H1 (cell line): ENCODE results near the gene UHRF1. TPM values are rescaled to one million over a fixed set of nuclear protein-coding genes. Genes with fewer than 3 reads are reported as not detected.

Experiments used
- CTCF ChIA-PET: fragments of 300-600 bp; sonication (Branson Sonifier 250); formaldehyde crosslinking; loops from one replicate; lab custom pipeline; 2021; ENCODE audit not compliant: partially characterized antibody; lab: Charles Lee
- POLR2A ChIA-PET: fragments of 300-600 bp; sonication (Branson Sonifier 250); formaldehyde crosslinking; loops from one replicate; lab custom pipeline; 2021; ENCODE audit warnings: inconsistent platforms; ENCODE audit not compliant: partially characterized antibody; lab: Charles Lee
- DNase-seq, 2 experiments: peaks; one replicate each; pipeline versions ENCODE4 v3.0.0 to v3.0.0-alpha.2; 2010 to 2022; ENCODE audit warnings: low spot score in 2 of 2, low read depth in 1 of 2, mixed read lengths in 1 of 2
- FAIRE-seq: peaks from 2 replicates; lab custom pipeline; 2011; peaks lifted over from hg19 to GRCh38; lab: Jason Lieb, UNC
- H2AFZ ChIP-seq: 2 replicates; pipeline ENCODE4 v1.8.1; 2012; ENCODE audit warnings: low read length, inconsistent platforms
- H2AK5ac ChIP-seq: 2 replicates; pipeline ENCODE4 v1.6.1; 2013; ENCODE audit warnings: low read depth, low read length
- H2BK120ac ChIP-seq: replicated peaks from 2 replicates; pipeline ENCODE3; 2013; ENCODE audit warnings: low read depth, low read length, inconsistent platforms
- H2BK12ac ChIP-seq: 2 replicates; pipeline ENCODE4 v1.6.1; 2013; ENCODE audit warnings: low read depth, low read length
- H2BK15ac ChIP-seq: 2 replicates; pipeline ENCODE4 v1.6.1; 2013; ENCODE audit warnings: low read length
- H2BK20ac ChIP-seq: 2 replicates; pipeline ENCODE4 v1.6.1; 2013; ENCODE audit warnings: low read length
- H2BK5ac ChIP-seq: 2 replicates; pipeline ENCODE4 v1.6.1; 2013; ENCODE audit warnings: low read depth, low read length
- H3K14ac ChIP-seq: 2 replicates; pipeline ENCODE4 v1.6.1; 2013; ENCODE audit warnings: inconsistent platforms; ENCODE audit not compliant: insufficient read length
- H3K18ac ChIP-seq: 2 replicates; pipeline ENCODE4 v1.6.1; 2013; ENCODE audit warnings: low read length; ENCODE audit errors: extremely low read depth
- H3K23ac ChIP-seq: 2 replicates; pipeline ENCODE4 v1.6.1; 2013; ENCODE audit warnings: inconsistent platforms; ENCODE audit not compliant: insufficient read length
- H3K23me2 ChIP-seq: 2 replicates; pipeline ENCODE4 v1.6.1; 2013; ENCODE audit warnings: low read depth, low read length
- H3K27ac ChIP-seq: 2 replicates; pipeline ENCODE4 v1.6.1; 2011; ENCODE audit warnings: low read depth, low read length, inconsistent platforms
- H3K27me3 ChIP-seq, 4 experiments: replicated peaks in 1 of 4; 1 replicate in 1 of 4; 2 replicates in 3 of 4; pipeline versions ENCODE4 v1.6.1 to v1.8.1; 2011 to 2013; ENCODE audit warnings: low read length in 3 of 4, mild to moderate bottlenecking in 3 of 4, inconsistent platforms in 2 of 4, mixed read lengths in 2 of 4, moderate library complexity in 1 of 4; ENCODE audit not compliant: control insufficient read depth in 3 of 4, insufficient read depth in 3 of 4; ENCODE audit errors: extremely low read depth in 1 of 4
- H3K36me3 ChIP-seq, 4 experiments: 2 replicates each; pipeline versions ENCODE4 v1.6.1 to v1.8.1; 2011 to 2013; ENCODE audit warnings: mild to moderate bottlenecking in 4 of 4, low read length in 3 of 4, moderate library complexity in 2 of 4, control low read depth in 1 of 4, inconsistent platforms in 1 of 4; ENCODE audit not compliant: insufficient read depth in 4 of 4, control insufficient read depth in 2 of 4
- H3K4ac ChIP-seq: replicated peaks from 2 replicates; pipeline ENCODE3; 2013; ENCODE audit warnings: low read length, low read depth, mixed read lengths, inconsistent platforms; ENCODE audit not compliant: insufficient read length
- H3K4me1 ChIP-seq, 4 experiments: replicated peaks in 1 of 4; 1 replicate in 1 of 4; 2 replicates in 3 of 4; pipeline versions ENCODE4 v1.6.1 to v1.8.1; 2011 to 2013; ENCODE audit warnings: low read length in 3 of 4, inconsistent platforms in 2 of 4, mixed read lengths in 1 of 4; ENCODE audit not compliant: insufficient read depth in 4 of 4, control insufficient read depth in 3 of 4
- H3K4me2 ChIP-seq, 2 experiments: 2 replicates each; pipeline versions ENCODE4 v1.6.1 to v1.8.1; 2011 to 2013; ENCODE audit warnings: low read depth in 2 of 2, low read length in 2 of 2, control low read depth in 1 of 2, inconsistent platforms in 1 of 2, mild to moderate bottlenecking in 1 of 2; ENCODE audit not compliant: insufficient read depth in 1 of 2
- H3K4me3 ChIP-seq, 4 experiments: fragments of 200-600, 300-600 bp in 1 of 4; sonication (generic), shearing (Covaris generic), sonication (Bioruptor Twin) in 1 of 4; 2 replicates each; pipeline versions ENCODE4 v1.5.1 to v1.8.1; 2011 to 2016; ENCODE audit warnings: low read length in 4 of 4, low read depth in 3 of 4, control low read depth in 2 of 4, inconsistent platforms in 2 of 4, mild to moderate bottlenecking in 2 of 4, mixed read lengths in 1 of 4, moderate library complexity in 1 of 4; ENCODE audit not compliant: insufficient read depth in 2 of 4; ENCODE audit errors: extremely low read depth in 1 of 4
- H3K56ac ChIP-seq: replicated peaks from 2 replicates; pipeline ENCODE3; 2013; ENCODE audit warnings: low read depth, mild to moderate bottlenecking, mixed read lengths, low read length, inconsistent platforms; ENCODE audit not compliant: insufficient read length
- H3K79me1 ChIP-seq: 2 replicates; pipeline ENCODE4 v1.6.1; 2013; ENCODE audit warnings: low read depth, low read length, control low read depth
- H3K79me2 ChIP-seq, 2 experiments: 2 replicates each; pipeline versions ENCODE4 v1.6.1 to v1.8.1; 2012 to 2013; ENCODE audit warnings: low read length in 2 of 2, mild to moderate bottlenecking in 2 of 2, inconsistent platforms in 1 of 2; ENCODE audit not compliant: insufficient read depth in 2 of 2, control insufficient read depth in 1 of 2
- H3K9ac ChIP-seq, 4 experiments: replicated peaks in 1 of 4; 1 replicate in 1 of 4; 2 replicates in 3 of 4; pipeline versions ENCODE4 v1.6.1 to v1.8.1; 2011 to 2013; ENCODE audit warnings: low read depth in 3 of 4, low read length in 3 of 4, control low read depth in 2 of 4, mild to moderate bottlenecking in 2 of 4, moderate library complexity in 2 of 4, inconsistent platforms in 1 of 4; ENCODE audit errors: extremely low read depth in 1 of 4
- H3K9me3 ChIP-seq, 2 experiments: 2 replicates each; pipeline versions ENCODE4 v1.6.1 to v1.8.1; 2012 to 2013; ENCODE audit warnings: mild to moderate bottlenecking in 2 of 2, moderate library complexity in 2 of 2, control low read depth in 1 of 2, inconsistent platforms in 1 of 2, low read depth in 1 of 2, low read length in 1 of 2, mixed read lengths in 1 of 2; ENCODE audit not compliant: insufficient read depth in 2 of 2
- H4K20me1 ChIP-seq, 2 experiments: replicated peaks in 1 of 2; 2 replicates each; pipeline versions ENCODE3 to v1.8.1; 2011 to 2013; ENCODE audit warnings: inconsistent platforms in 2 of 2, low read length in 2 of 2, mild to moderate bottlenecking in 1 of 2; ENCODE audit not compliant: insufficient read depth in 2 of 2, control insufficient read depth in 1 of 2
- H4K5ac ChIP-seq: 2 replicates; pipeline ENCODE4 v1.6.1; 2013; ENCODE audit warnings: low read length, low read depth, mixed read lengths, inconsistent platforms; ENCODE audit not compliant: insufficient read length
- H4K8ac ChIP-seq: 2 replicates; pipeline ENCODE4 v1.8.0; 2013; ENCODE audit warnings: mild to moderate bottlenecking, moderate library complexity, low read length, inconsistent platforms; ENCODE audit not compliant: insufficient read depth; ENCODE audit errors: extremely low read depth
- H4K91ac ChIP-seq: replicated peaks from 2 replicates; pipeline ENCODE3; 2013; ENCODE audit warnings: low read length, mixed read lengths, inconsistent platforms; ENCODE audit not compliant: insufficient read length
- BRCA1 ChIP-seq: IDR thresholded peaks from 2 replicates; pipeline ENCODE4 v1.6.1; 2012; ENCODE audit warnings: low read depth, low read length, improper control_type of control experiment
- CREB1 ChIP-seq: IDR thresholded peaks from 2 replicates; pipeline ENCODE4 v1.6.1; 2012; ENCODE audit warnings: inconsistent platforms
- GABPA ChIP-seq: IDR thresholded peaks from 2 replicates; pipeline ENCODE4 v1.6.1; 2011; ENCODE audit warnings: mild to moderate bottlenecking, low read length, moderate library complexity, borderline replicate concordance; ENCODE audit not compliant: insufficient read depth
- HDAC6 ChIP-seq: IDR thresholded peaks from one replicate; pipeline ENCODE4 v1.7.1; 2012; ENCODE audit warnings: low read depth, mild to moderate bottlenecking, inconsistent platforms, low read length, moderate library complexity
- NANOG ChIP-seq: IDR thresholded peaks from 2 replicates; pipeline ENCODE4 v1.6.1; 2011; ENCODE audit warnings: low read length, low read depth, mild to moderate bottlenecking, inconsistent platforms; ENCODE audit not compliant: insufficient read depth, poor library complexity, severe bottlenecking
- PHF8 ChIP-seq: fragments of 200-600 bp; sonication (generic); conservative IDR thresholded peaks from 2 replicates; pipeline ENCODE4 v1.7.1; 2012; ENCODE audit warnings: low read depth, mild to moderate bottlenecking, inconsistent platforms, low read length, moderate library complexity
- POLR2AphosphoS5 ChIP-seq: IDR thresholded peaks from 2 replicates; pipeline ENCODE4 v1.6.1; 2011; ENCODE audit warnings: low read depth, low read length
- POU5F1 ChIP-seq: IDR thresholded peaks from 2 replicates; pipeline ENCODE4 v1.6.1; 2011; ENCODE audit warnings: low read depth, mild to moderate bottlenecking, low read length, moderate library complexity
- SAP30 ChIP-seq: fragments of 300-600 bp; sonication (generic); IDR thresholded peaks from 2 replicates; pipeline ENCODE4 v1.7.1; 2012; ENCODE audit warnings: low read length, moderate library complexity, mild to moderate bottlenecking, inconsistent platforms; ENCODE audit not compliant: insufficient read depth, insufficient replicate concordance
- TAF7 ChIP-seq: optimal IDR thresholded peaks from 2 replicates; pipeline ENCODE3; 2011; ENCODE audit warnings: low read depth, mild to moderate bottlenecking, inconsistent platforms, low read length, moderate library complexity, borderline replicate concordance
- TBP ChIP-seq: IDR thresholded peaks from 2 replicates; pipeline ENCODE4 v1.6.1; 2011; ENCODE audit warnings: low read depth, low read length, improper control_type of control experiment
- WGBS, 2 experiments: shearing (Covaris generic) in 1 of 2; methylation state at CpG; one replicate each; pipeline versions ENCODE4 v1.1.6 to v1.1.7; 2013 to 2015; ENCODE audit warnings: low lambda C conversion rate in 2 of 2, mixed read lengths in 2 of 2, inconsistent platforms in 1 of 2, low coverage in 1 of 2, missing lambda C conversion rate in 1 of 2; ENCODE audit not compliant: insufficient replicate concordance in 2 of 2, insufficient coverage in 1 of 2, insufficient read length in 1 of 2; ENCODE audit errors: extremely low coverage in 1 of 2, missing lambda C conversion rate in 1 of 2; 5-methylcytosine and 5-hydroxymethylcytosine counted together
- polyA plus RNA-seq, 7 experiments: library from polyadenylated mRNA; depleted of rRNA in 3 of 7; stranded (reverse) in 5 of 7; unstranded in 2 of 7; fragments of >200 nt in 5 of 7; fragments of 200-250 nt in 2 of 7; gene quantifications; 1 replicate in 5 of 7; 2 replicates in 1 of 7; 4 replicates in 1 of 7; pipeline versions ENCODE4 v1.2.1 to v1.2.3, GENCODE V29; 2011 to 2013; ENCODE audit warnings: missing spikeins in 2 of 7, mixed read lengths in 2 of 7
- total RNA-seq: library from RNA; stranded (reverse); fragmentation: NEBNext Ultra II Directional; extraction: Animal tissue kit (Norgen Biotek cat#: 25700); gene quantifications from 2 replicates; pipeline ENCODE4 v1.2.1, GENCODE V29; 2021
- TF ChIP-seq, protein P1 (sequence below), 3 experiments: IDR thresholded peaks; 1 replicate in 2 of 3; 2 replicates in 1 of 3; pipeline versions ENCODE4 v1.5.1 to v1.6.1; 2011; ENCODE audit warnings: low read length in 3 of 3, mild to moderate bottlenecking in 3 of 3, inconsistent platforms in 2 of 3, low read depth in 1 of 3, moderate library complexity in 1 of 3; ENCODE audit not compliant: insufficient read depth in 1 of 3; ENCODE audit errors: control extremely low read depth in 1 of 3

Gene UHRF1
- total and polyA plus RNA-seq, 2 of the 8 experiments (the other 6 are each of a cell fraction or from before 2014, with no cell fraction given), result 14.7 to 65.8 TPM

DNA sequence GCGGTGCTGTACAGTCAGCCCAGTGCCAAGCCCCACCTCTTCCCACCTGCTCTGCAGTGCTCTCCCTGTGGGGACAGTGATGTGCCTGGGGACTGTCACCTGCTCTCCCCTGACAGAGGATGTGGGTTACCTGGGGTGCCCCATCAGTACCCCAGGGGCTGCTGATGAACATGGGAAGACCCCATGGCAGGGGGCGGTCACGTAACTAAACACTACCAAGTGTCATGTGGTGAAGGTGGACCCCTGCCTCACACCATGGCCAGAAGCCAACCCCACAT is 72.3 kb downstream of the UHRF1 start:
- Histone ChIP-seq H2BK15ac (no peak overlapping the region), H3K9me3 (no peaks in the 10 kb centered on the region), H4K5ac (no peak overlapping the region), H3K18ac (no peak overlapping the region), H3K56ac (no peak overlapping the region), H4K20me1 (peaks cover 29 to 31% of the 10 kb centered on the region in 2 experiments), H4K8ac (no peak overlapping the region), H2BK12ac (no peak overlapping the region), H2BK5ac (no peak overlapping the region), H2AFZ (no peak overlapping the region), H3K79me2 (peaks cover 0 to 75% of the 10 kb centered on the region in 2 experiments; a peak in 2 of 4 replicates), H3K36me3 (peaks cover 0 to 3% (median 0%) of the 10 kb centered on the region in 4 experiments; a peak in 2 of 8 replicates), H3K4ac (no peak overlapping the region), H3K27me3 (no peaks in the 10 kb centered on the region), H3K4me3 (no peak overlapping the region), H3K79me1 (peaks cover 24% of the 10 kb centered on the region), H3K9ac (no peak overlapping the region), H3K23ac (no peak overlapping the region), H3K23me2 (no peaks in the 10 kb centered on the region), H3K14ac (no peak overlapping the region), H4K91ac (no peak overlapping the region), H3K4me1 (peaks cover 0 to 8% (median 3%) of the 10 kb centered on the region in 4 experiments; a peak in 4 of 7 replicates), H2AK5ac (no peak overlapping the region), H2BK120ac (no peak overlapping the region), H3K27ac (no peak overlapping the region), H2BK20ac (no peak overlapping the region), H3K4me2 (no peak overlapping the region)
- ChIA-PET POLR2A (interaction anchor here (0.9 kb wide), 1 partner anchor 9 kb away, joined by 3 read pairs; no protein-coding TSS in a partner anchor), CTCF (interaction anchor here (0.6 to 1.8 kb wide), 6 partner anchors 8 to 466 kb away, joined by 3 to 8 read pairs (median 4); no protein-coding TSS in a partner anchor)
- WGBS, 2 experiments, result 93% methylated on average over 3 of the region's 3 CpGs; no CpG with 5 or more reads in 1 of the 2 experiments
- DNase-seq, result no peak
- no peak for FAIRE-seq
- TF ChIP-seq POU5F1 (no peak), GABPA (no peak), POLR2AphosphoS5 (no peak), TBP (no peak), NANOG (no peak), BRCA1 (no peak), PHF8 (no peak), HDAC6 (no peak), TAF7 (no peak), CREB1 (no peak), SAP30 (no peak)
- TF ChIP-seq, protein P1, sequence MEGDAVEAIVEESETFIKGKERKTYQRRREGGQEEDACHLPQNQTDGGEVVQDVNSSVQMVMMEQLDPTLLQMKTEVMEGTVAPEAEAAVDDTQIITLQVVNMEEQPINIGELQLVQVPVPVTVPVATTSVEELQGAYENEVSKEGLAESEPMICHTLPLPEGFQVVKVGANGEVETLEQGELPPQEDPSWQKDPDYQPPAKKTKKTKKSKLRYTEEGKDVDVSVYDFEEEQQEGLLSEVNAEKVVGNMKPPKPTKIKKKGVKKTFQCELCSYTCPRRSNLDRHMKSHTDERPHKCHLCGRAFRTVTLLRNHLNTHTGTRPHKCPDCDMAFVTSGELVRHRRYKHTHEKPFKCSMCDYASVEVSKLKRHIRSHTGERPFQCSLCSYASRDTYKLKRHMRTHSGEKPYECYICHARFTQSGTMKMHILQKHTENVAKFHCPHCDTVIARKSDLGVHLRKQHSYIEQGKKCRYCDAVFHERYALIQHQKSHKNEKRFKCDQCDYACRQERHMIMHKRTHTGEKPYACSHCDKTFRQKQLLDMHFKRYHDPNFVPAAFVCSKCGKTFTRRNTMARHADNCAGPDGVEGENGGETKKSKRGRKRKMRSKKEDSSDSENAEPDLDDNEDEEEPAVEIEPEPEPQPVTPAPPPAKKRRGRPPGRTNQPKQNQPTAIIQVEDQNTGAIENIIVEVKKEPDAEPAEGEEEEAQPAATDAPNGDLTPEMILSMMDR (IDR thresholded peaks at IDR 0.05; ENCODE audit: control extremely low read depth in 1 of 3, insufficient read depth in 1 of 3, low read depth in 1 of 3, low read length in 3 of 3), result no peak
